Daoy (cell line): ENCODE measurements around the gene NDUFB8. TPM values are rescaled to one million over a fixed set of nuclear protein-coding genes. Genes with fewer than 3 reads are reported as not detected.

Experiments used
- total RNA-seq: library from RNA; depleted of rRNA; stranded (reverse); fragments of >200 nt; shearing (Covaris generic); gene quantifications from 2 replicates; pipeline ENCODE4 v1.2.3, GENCODE V29; 2014; rRNA removed

Gene NDUFB8
- total RNA-seq, 1 experiment from 2014 or later = 138 TPM

Other genes starting within 250 kb of the NDUFB8 start
- 67.8 and 71.7 TPM in 2 replicates for gene BLOC1S2, start 243.2 kb downstream of the NDUFB8 start, total RNA-seq
- not detected in 2 replicates for gene PKD2L1, start 199.6 kb downstream of the NDUFB8 start, total RNA-seq
- gene SCD, start 182.6 kb downstream of the NDUFB8 start, total RNA-seq = 45.2 and 46.5 TPM in 2 replicates
- not detected in 2 replicates for gene WNT8B, start 66.9 kb downstream of the NDUFB8 start, total RNA-seq
- 0.27 and 0.34 TPM in 2 replicates for gene SEC31B, start 10.0 kb downstream of the NDUFB8 start, total RNA-seq
- 3.6 and 4.6 TPM in 2 replicates for gene HIF1AN, start 6.1 kb upstream of the NDUFB8 start, total RNA-seq
- gene PAX2, start 215.7 kb upstream of the NDUFB8 start, total RNA-seq = not detected in 2 replicates